ENCODE data around the gene CCDC157. TPM values are rescaled to one million over a fixed set of nuclear protein-coding genes. Genes with fewer than 3 reads are reported as not detected.

Gene CCDC157
- polyA plus RNA-seq, 1 of the 3 experiments (the other 2 are of a cell fraction) = 5.8 TPM

GRCh38 chr22:30335236-30335635 lies 21.6 kb upstream of the CCDC157 start:
- WGBS (ENCODE audit: low lambda C conversion rate) = 100% methylated on average over 1 of the region's 1 CpG
- H3K9ac ChIP-seq = no peak overlapping the region
- H3K27me3 ChIP-seq (ENCODE audit: insufficient read depth) = no peaks in the 10 kb centered on the region
- no peaks in the 10 kb centered on the region for H3K9me2 ChIP-seq
- DNase-seq = no peak
- H3K36me3 ChIP-seq (replicated peaks in 1 of 2; ENCODE audit: control insufficient read depth in 1 of 2, insufficient read depth in 2 of 2, low read length in 1 of 2) = peaks cover 48 to 82% of the 10 kb centered on the region in 2 experiments
- TF ChIP-seq YY1 (IDR thresholded peaks at IDR 0.05; ENCODE audit: low read depth) = no peak
- TF ChIP-seq MEF2A (IDR thresholded peaks at IDR 0.05; ENCODE audit: borderline replicate concordance, low read depth) = no peak
- no peak for TF ChIP-seq FOXJ3 (CRISPR knock-in tag; IDR thresholded peaks at IDR 0.05)
- no peak for TF ChIP-seq ELF1 (IDR thresholded peaks at IDR 0.05)
- TF ChIP-seq PBX3 (IDR thresholded peaks at IDR 0.05) = no peak
- no peak for TF ChIP-seq SMC3 (IDR thresholded peaks at IDR 0.05; ENCODE audit: low read depth, low read length)
- no peak for TF ChIP-seq CHD2 (IDR thresholded peaks at IDR 0.05; ENCODE audit: low read length, partially characterized antibody)
- no peak for TF ChIP-seq GATA2 (CRISPR knock-in tag; IDR thresholded peaks at IDR 0.05)
- TF ChIP-seq IRF3 (IDR thresholded peaks at IDR 0.05; ENCODE audit: low read depth, low read length) = no peak
- no peak for TF ChIP-seq RAD21 (IDR thresholded peaks at IDR 0.05; ENCODE audit: low read length)
- no peak for TF ChIP-seq RFX5 (IDR thresholded peaks at IDR 0.05; ENCODE audit: low read length)
- no peak for TF ChIP-seq CTCF (IDR thresholded peaks at IDR 0.05)
- TF ChIP-seq TEAD4 (IDR thresholded peaks at IDR 0.05; ENCODE audit: borderline replicate concordance, insufficient read depth) = no peak
- TF ChIP-seq RXRA (IDR thresholded peaks at IDR 0.05; ENCODE audit: borderline replicate concordance, low read depth) = no peak
- TF ChIP-seq USF1 (IDR thresholded peaks at IDR 0.05; ENCODE audit: borderline replicate concordance, low read depth) = no peak
- TF ChIP-seq MXI1 (IDR thresholded peaks at IDR 0.05; ENCODE audit: low read depth, low read length) = no peak
- TF ChIP-seq EP300 (IDR thresholded peaks at IDR 0.05; ENCODE audit: borderline replicate concordance in 1 of 2, low read depth in 1 of 2, low read length in 1 of 2) = no peak
- TF ChIP-seq RCOR1 (IDR thresholded peaks at IDR 0.05; ENCODE audit: low read length) = no peak
- TF ChIP-seq JUND (IDR thresholded peaks at IDR 0.05) = no peak
- TF ChIP-seq ZBTB33 (IDR thresholded peaks at IDR 0.05; ENCODE audit: borderline replicate concordance, low read depth) = no peak
- H3K79me2 ChIP-seq (ENCODE audit: insufficient read depth) = no peaks in the 10 kb centered on the region
- ChIA-PET CTCF (interaction anchor here (0.8 to 2.4 kb wide), 2 partner anchors 12 to 47 kb away, joined by 3 to 15 read pairs; no protein-coding TSS in a partner anchor), POLR2A (no interaction called here)
- H3F3A ChIP-seq (replicated peaks; ENCODE audit: insufficient read depth) = peaks cover 8% of the 10 kb centered on the region
- H3K27ac ChIP-seq (ENCODE audit: low read depth in 2 of 2, low read length in 1 of 2) = no peak overlapping the region
- no peak overlapping the region for H3K4me3 ChIP-seq (ENCODE audit: low read depth in 2 of 2, low read length in 1 of 2)
- H2AFZ ChIP-seq (ENCODE audit: low read depth) = no peak overlapping the region
- no peak overlapping the region for H3K4me2 ChIP-seq
- H3K9me3 ChIP-seq = no peaks in the 10 kb centered on the region
- no peaks in the 10 kb centered on the region for H4K20me1 ChIP-seq (ENCODE audit: insufficient read depth)
- H3K4me1 ChIP-seq (ENCODE audit: control insufficient read depth in 1 of 2, insufficient read depth in 2 of 2, low read depth in 1 of 2, low read length in 1 of 2) = no peaks in the 10 kb centered on the region
